ENCODE data around the gene SERGEF.

SERGEF gene

GRCh38 chr11:17766073-17766359 lies 246.8 kb downstream of the SERGEF start:
- no peak for DNase-seq

- DNase-seq, result no peak
These were observed 247.3 kb downstream of the SERGEF start for GRCh38 chr11:17765356-17766072.

- DNase-seq, result no peak
These were observed 248.2 kb downstream of the SERGEF start for GRCh38 chr11:17764446-17765218.

- no peak for DNase-seq
These were observed 249.1 kb downstream of the SERGEF start for GRCh38 chr11:17763703-17764102.

- no peak for DNase-seq
These were observed 249.6 kb downstream of the SERGEF start for GRCh38 chr11:17763244-17763643.

- peak in 1 of 2 experiments; percentile 24 for DNase-seq
These were observed 250.4 kb downstream of the SERGEF start for GRCh38 chr11:17762309-17762974.

- peak; percentile 39 to 56 for DNase-seq
These were observed 252.5 kb downstream of the SERGEF start for GRCh38 chr11:17760102-17761029.

GRCh38 chr11:17755891-17756290 lies 257.0 kb downstream of the SERGEF start:
- DNase-seq, result no peak

- DNase-seq, result no peak
These were observed 259.2 kb downstream of the SERGEF start for GRCh38 chr11:17753641-17754040.

- no peak for DNase-seq
These were observed 259.7 kb downstream of the SERGEF start for GRCh38 chr11:17753153-17753552.

- no peak for DNase-seq
These were observed 260.7 kb downstream of the SERGEF start for GRCh38 chr11:17752144-17752543.

GRCh38 chr11:17751558-17751957 lies 261.3 kb downstream of the SERGEF start:
- DNase-seq, result no peak

GRCh38 chr11:17750801-17751165 lies 262.1 kb downstream of the SERGEF start:
- DNase-seq, result no peak

- DNase-seq, result no peak
These were observed 262.6 kb downstream of the SERGEF start for GRCh38 chr11:17750013-17750800.

GRCh38 chr11:17748761-17749721 lies 263.8 kb downstream of the SERGEF start:
- DNase-seq, result no peak

GRCh38 chr11:17748044-17748443 lies 264.8 kb downstream of the SERGEF start:
- no peak for DNase-seq

- DNase-seq, result no peak
These were observed 265.5 kb downstream of the SERGEF start for GRCh38 chr11:17747131-17747955.

GRCh38 chr11:17746096-17746495 lies 266.8 kb downstream of the SERGEF start:
- no peak for DNase-seq

GRCh38 chr11:17745023-17745772 lies 267.6 kb downstream of the SERGEF start:
- no peak for DNase-seq

Data from activated T-cell treated with anti-CD3 and anti-CD28 coated beads, Interleukin-2, amount 50 U/mL, for 48 hours (primary cell).